ENCODE data around the gene IFIT5. TPM values are rescaled to one million over a fixed set of nuclear protein-coding genes. Genes with fewer than 3 reads are reported as not detected.

IFIT5 gene
- total and polyA plus RNA-seq, 12 donors: 6.7 to 38.9 (median 18.6) TPM

DNA sequence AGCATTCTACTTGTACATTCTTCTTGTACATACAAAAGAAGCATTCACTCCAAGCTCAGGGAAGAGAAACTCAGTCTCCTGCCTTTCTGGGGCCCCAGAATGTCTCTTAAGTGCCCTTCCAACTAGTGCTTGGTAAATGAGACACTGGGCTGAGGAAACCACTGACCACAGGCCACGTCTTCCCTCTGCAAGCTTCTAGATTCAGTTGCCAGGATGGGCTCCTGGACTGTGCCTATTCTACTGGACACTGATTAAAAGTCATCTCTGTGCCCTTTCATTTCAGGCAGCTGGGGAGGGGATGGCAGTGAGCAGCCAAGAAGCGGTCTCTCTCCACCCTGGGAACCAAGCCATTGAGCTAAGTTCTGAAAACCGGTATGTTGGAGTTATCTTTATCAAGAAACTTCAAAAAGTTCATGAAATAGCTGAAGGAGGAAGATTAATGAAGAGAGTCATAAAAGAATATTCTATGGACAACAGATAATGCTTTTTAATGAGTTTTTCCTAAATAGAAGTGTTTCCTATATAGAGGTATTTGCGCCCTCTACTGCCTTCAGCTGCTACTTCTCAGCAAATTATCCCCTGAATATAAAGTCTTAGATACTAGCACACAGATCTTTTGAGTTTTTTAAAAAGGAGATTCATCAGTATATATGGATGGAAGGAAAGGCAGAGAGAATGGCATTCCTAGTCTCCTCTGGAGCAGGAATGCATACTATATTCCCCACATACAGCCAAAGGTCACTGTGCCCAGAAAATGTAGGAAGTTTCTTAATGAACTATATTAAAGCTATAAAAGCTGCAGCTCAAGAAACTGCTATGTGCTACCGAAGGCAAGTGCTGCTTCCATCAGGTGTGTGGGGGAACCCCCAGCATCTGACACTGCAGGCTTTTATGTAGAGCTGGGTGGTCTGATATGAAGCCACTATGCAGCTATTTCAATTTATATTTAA lies 44.9 kb upstream of the IFIT5 start:
- Histone ChIP-seq H3K9me3 (replicated peaks in 1 of 3) (no peaks in the 10 kb centered on the region), H3K4me1 (replicated peaks in 1 of 2) (peaks cover 15 to 34% of the 10 kb centered on the region in 2 donors), H3K4me3 (no peak overlapping the region), H3K27me3 (no peaks in the 10 kb centered on the region), H3K36me3 (replicated peaks in 1 of 2) (no peaks in the 10 kb centered on the region), H3K27ac (peak overlapping the region in 1 of 5 donors; percentile 23)
- DNase-seq: peak in 4 of 7 donors; percentile 30 to 56 (median 41)
- TF ChIP-seq, protein P1, sequence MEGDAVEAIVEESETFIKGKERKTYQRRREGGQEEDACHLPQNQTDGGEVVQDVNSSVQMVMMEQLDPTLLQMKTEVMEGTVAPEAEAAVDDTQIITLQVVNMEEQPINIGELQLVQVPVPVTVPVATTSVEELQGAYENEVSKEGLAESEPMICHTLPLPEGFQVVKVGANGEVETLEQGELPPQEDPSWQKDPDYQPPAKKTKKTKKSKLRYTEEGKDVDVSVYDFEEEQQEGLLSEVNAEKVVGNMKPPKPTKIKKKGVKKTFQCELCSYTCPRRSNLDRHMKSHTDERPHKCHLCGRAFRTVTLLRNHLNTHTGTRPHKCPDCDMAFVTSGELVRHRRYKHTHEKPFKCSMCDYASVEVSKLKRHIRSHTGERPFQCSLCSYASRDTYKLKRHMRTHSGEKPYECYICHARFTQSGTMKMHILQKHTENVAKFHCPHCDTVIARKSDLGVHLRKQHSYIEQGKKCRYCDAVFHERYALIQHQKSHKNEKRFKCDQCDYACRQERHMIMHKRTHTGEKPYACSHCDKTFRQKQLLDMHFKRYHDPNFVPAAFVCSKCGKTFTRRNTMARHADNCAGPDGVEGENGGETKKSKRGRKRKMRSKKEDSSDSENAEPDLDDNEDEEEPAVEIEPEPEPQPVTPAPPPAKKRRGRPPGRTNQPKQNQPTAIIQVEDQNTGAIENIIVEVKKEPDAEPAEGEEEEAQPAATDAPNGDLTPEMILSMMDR (IDR thresholded peaks at IDR 0.05): peak; percentile 24 to 70 (median 62)
- no peak for TF ChIP-seq POLR2A (IDR thresholded peaks at IDR 0.05)
- WGBS, 4 donors: 43 to 65% (median 49%) methylated on average over 5 of the region's 5 CpGs
- intact Hi-C loops (cut with DNase I): loop anchor here in 1 of 2 donors (5.0 kb wide), 1 partner anchor 102 kb away; no protein-coding TSS in a partner anchor

DNA sequence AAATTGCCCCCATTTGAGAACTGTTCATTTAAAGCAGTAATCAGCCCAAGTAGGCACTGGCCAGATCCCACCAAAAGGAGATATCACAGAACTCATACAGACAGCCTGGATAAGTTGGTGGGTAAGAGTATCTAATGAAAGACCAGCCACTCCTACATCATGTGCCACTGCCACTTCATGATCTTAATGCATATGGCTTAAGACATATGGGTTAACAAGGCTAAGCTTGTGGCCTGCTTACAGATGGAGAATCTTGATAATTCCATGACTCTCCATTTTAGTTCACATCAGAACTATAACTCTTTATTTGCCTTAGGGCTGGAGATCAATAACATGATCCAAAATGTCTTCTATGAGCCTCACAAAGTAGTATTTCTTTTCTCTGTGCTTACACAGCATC lies 43.3 kb upstream of the IFIT5 start:
- no peak overlapping the region for H3K27ac ChIP-seq
- H3K4me3 ChIP-seq: no peak overlapping the region
- no peak for TF ChIP-seq POLR2A (IDR thresholded peaks at IDR 0.05)
- TF ChIP-seq, protein P1 (IDR thresholded peaks at IDR 0.05): no peak
- no peaks in the 10 kb centered on the region for H3K9me3 ChIP-seq (replicated peaks in 1 of 3)
- peaks cover 22 to 42% of the 10 kb centered on the region in 2 donors for H3K4me1 ChIP-seq (replicated peaks in 1 of 2)
- H3K27me3 ChIP-seq: no peaks in the 10 kb centered on the region
- no peaks in the 10 kb centered on the region for H3K36me3 ChIP-seq (replicated peaks in 1 of 2)
- no peak for DNase-seq
- intact Hi-C loops (cut with DNase I): loop anchor here in 1 of 2 donors (5.0 kb wide), 1 partner anchor 104 kb away; no protein-coding TSS in a partner anchor

DNA sequence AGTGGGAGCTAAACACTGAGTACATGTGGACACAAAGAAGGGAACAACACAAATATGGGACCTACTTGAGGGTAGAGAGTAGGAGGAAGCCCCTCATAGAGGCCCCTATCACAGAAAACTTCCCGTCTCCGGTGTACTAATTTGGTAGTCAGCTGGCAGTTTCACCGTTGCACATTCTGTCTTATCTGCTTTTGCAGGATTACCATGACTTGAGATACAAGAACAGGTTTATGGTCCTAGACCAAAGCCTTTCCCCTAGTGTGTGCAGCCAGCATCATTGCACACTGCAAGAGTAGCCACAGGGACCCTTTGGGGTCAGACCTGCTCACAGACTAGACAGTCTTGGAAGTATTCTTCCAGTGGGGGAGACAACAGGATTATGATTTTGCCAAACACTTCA lies 42.4 kb upstream of the IFIT5 start:
- no peaks in the 10 kb centered on the region for H3K36me3 ChIP-seq (replicated peaks in 1 of 2)
- TF ChIP-seq POLR2A (IDR thresholded peaks at IDR 0.05): no peak
- TF ChIP-seq, protein P1 (IDR thresholded peaks at IDR 0.05): no peak
- no peak overlapping the region for H3K4me3 ChIP-seq
- no peaks in the 10 kb centered on the region for H3K27me3 ChIP-seq
- DNase-seq: no peak
- no peak overlapping the region for H3K27ac ChIP-seq
- intact Hi-C loops (cut with DNase I): loop anchor here in 1 of 2 donors (5.0 kb wide), 1 partner anchor 105 kb away; no protein-coding TSS in a partner anchor
- WGBS, 4 donors: 86 to 92% (median 90%) methylated on average over 3 of the region's 3 CpGs
- H3K9me3 ChIP-seq (replicated peaks in 1 of 3): no peaks in the 10 kb centered on the region
- H3K4me1 ChIP-seq (replicated peaks in 1 of 2): peaks cover 22 to 42% of the 10 kb centered on the region in 2 donors

DNA sequence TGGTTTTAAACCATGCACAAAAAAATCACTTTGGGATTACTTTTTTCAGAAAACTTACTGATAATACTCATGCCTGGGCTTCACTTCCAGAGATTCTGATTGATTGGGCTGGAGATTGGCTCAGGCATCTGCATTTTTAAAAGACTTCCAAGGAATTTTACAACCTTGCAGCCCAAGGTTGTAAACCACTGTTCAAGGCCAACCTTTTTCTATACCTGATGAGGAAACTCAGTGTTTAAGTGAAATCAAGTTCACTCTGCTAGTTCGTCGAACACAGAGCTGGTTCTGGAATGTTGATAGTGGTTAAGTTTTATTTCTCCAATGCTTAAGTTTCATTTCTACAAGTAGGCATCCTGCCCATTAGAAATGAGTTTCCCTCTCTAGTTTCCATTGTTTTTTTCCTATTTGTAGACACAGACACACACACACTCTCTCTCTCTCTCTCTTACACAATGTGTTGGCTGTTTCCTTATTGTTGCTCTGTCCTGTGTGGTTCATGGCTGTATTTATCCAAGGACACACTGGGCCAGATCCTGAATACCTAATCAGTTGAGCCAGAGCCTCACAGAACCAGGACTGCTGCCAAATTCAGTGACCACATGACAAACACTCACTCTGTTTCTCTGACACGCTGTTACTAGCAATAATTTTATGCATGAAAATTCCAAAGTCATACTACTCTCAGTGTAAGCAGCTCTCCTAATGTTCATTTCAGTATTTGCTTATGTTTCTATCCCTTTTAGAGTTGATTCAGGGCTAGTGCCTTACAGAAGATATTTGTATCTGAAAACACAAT lies 40.3 kb upstream of the IFIT5 start:
- Histone ChIP-seq H3K27me3 (no peaks in the 10 kb centered on the region), H3K9me3 (replicated peaks in 1 of 3) (no peaks in the 10 kb centered on the region), H3K27ac (peak overlapping the region; percentile 67 to 95 (median 77)), H3K4me3 (peak overlapping the region in 1 of 4 donors; percentile 4), H3K36me3 (replicated peaks in 1 of 2) (no peaks in the 10 kb centered on the region), H3K4me1 (replicated peaks in 1 of 2) (peaks cover 20 to 28% of the 10 kb centered on the region in 2 donors)
- TF ChIP-seq POLR2A (IDR thresholded peaks at IDR 0.05): peak in 1 of 2 donors; percentile 56
- TF ChIP-seq, protein P1 (IDR thresholded peaks at IDR 0.05): peak in 1 of 6 experiments; percentile 5
- intact Hi-C loops (cut with DNase I): loop anchor here in 1 of 2 donors (5.0 kb wide), 1 partner anchor 107 kb away; no protein-coding TSS in a partner anchor
- WGBS, 4 donors: 3 to 17% (median 11%) methylated on average over 3 of the region's 3 CpGs
- peak; percentile 91 to 98 (median 95) for DNase-seq
